ENCODE measurements around the gene GTSE1. TPM values are rescaled to one million over a fixed set of nuclear protein-coding genes. Genes with fewer than 3 reads are reported as not detected.

GTSE1 gene
- total RNA-seq, 4 donors from 2014 or later, result 1.00 to 3.0 (median 1.2) TPM; not detected in 1

- in situ Hi-C loops (cut with MboI; ENCODE audit: low pct_ligation_motif_present in 1 of 4, low pct_unique_long_range_greater_than_20kb in 1 of 4, low sequenced_read_pairs in 3 of 4), result loop anchor here in 3 of 4 donors (10.0 to 25.0 kb wide), 3 partner anchors 191 to 311 kb away; no protein-coding TSS in a partner anchor
- DNase-seq, result no peak
- Histone ChIP-seq H3K27ac (no peak overlapping the region), H3K4me3 (no peak overlapping the region), H3K36me3 (no peaks in the 10 kb centered on the region), H3K4me1 (no peaks in the 10 kb centered on the region), H3K27me3 (no peaks in the 10 kb centered on the region), H3K9me3 (no peaks in the 10 kb centered on the region)
- 90% methylated on average over 12 of the region's 12 CpGs; no CpG with 5 or more reads in 1 of the 2 donors for WGBS, 2 donors (ENCODE audit: low coverage in 1 of 2)
- intact Hi-C loops (cut with DNase I; ENCODE audit: low total_unique reads), result loop anchor here (5.0 to 10.0 kb wide), 2 partner anchors 194 to 321 kb away; no protein-coding TSS in a partner anchor
- TF ChIP-seq POLR2AphosphoS5 (IDR thresholded peaks at IDR 0.05) (no peak), EP300 (IDR thresholded peaks at IDR 0.05; ENCODE audit: low read depth) (no peak), POLR2A (IDR thresholded peaks at IDR 0.05) (no peak), CTCF (IDR thresholded peaks at IDR 0.05) (no peak)
These were observed 19.3 kb downstream of the GTSE1 start for GRCh38 chr22:46315976-46316375.

- no peaks in the 10 kb centered on the region for H3K27me3 ChIP-seq
- H3K36me3 ChIP-seq, result no peaks in the 10 kb centered on the region
- no peaks in the 10 kb centered on the region for H3K4me1 ChIP-seq
- H3K27ac ChIP-seq, result no peak overlapping the region
- no peak for DNase-seq
- TF ChIP-seq POLR2AphosphoS5 (IDR thresholded peaks at IDR 0.05) (no peak), CTCF (IDR thresholded peaks at IDR 0.05) (no peak), EP300 (IDR thresholded peaks at IDR 0.05; ENCODE audit: low read depth) (no peak), POLR2A (IDR thresholded peaks at IDR 0.05) (no peak)
- no peak overlapping the region for H3K4me3 ChIP-seq
- no peaks in the 10 kb centered on the region for H3K9me3 ChIP-seq
- intact Hi-C loops (cut with DNase I; ENCODE audit: low total_unique reads) (loop anchor here (5.0 to 10.0 kb wide), 2 partner anchors 195 to 323 kb away; no protein-coding TSS in a partner anchor), in situ Hi-C loops (cut with MboI; ENCODE audit: low pct_ligation_motif_present in 1 of 4, low pct_unique_long_range_greater_than_20kb in 1 of 4, low sequenced_read_pairs in 3 of 4) (loop anchor here in 3 of 4 donors (10.0 to 25.0 kb wide), 3 partner anchors 193 to 313 kb away; no protein-coding TSS in a partner anchor)
- WGBS, 2 donors (ENCODE audit: low coverage in 1 of 2), result 88 to 94% methylated on average over 17 to 20 of the region's 20 CpGs
These were observed 21.0 kb downstream of the GTSE1 start for GRCh38 chr22:46317646-46318045.

GRCh38 chr22:46318576-46318975 lies 21.9 kb downstream of the GTSE1 start:
- intact Hi-C loops (cut with DNase I; ENCODE audit: low total_unique reads) (loop anchor here (5.0 to 10.0 kb wide), 2 partner anchors 196 to 324 kb away; no protein-coding TSS in a partner anchor), in situ Hi-C loops (cut with MboI; ENCODE audit: low pct_ligation_motif_present in 1 of 4, low pct_unique_long_range_greater_than_20kb in 1 of 4, low sequenced_read_pairs in 3 of 4) (loop anchor here in 3 of 4 donors (10.0 to 25.0 kb wide), 3 partner anchors 194 to 314 kb away; no protein-coding TSS in a partner anchor)
- no peak for DNase-seq
- H3K36me3 ChIP-seq, result no peaks in the 10 kb centered on the region
- no peak overlapping the region for H3K27ac ChIP-seq
- 93% methylated on average over 15 of the region's 15 CpGs; no CpG with 5 or more reads in 1 of the 2 donors for WGBS, 2 donors (ENCODE audit: low coverage in 1 of 2)
- H3K4me3 ChIP-seq, result no peak overlapping the region
- H3K27me3 ChIP-seq, result no peaks in the 10 kb centered on the region
- H3K4me1 ChIP-seq, result no peaks in the 10 kb centered on the region
- TF ChIP-seq CTCF (IDR thresholded peaks at IDR 0.05) (no peak), POLR2A (IDR thresholded peaks at IDR 0.05) (no peak), EP300 (IDR thresholded peaks at IDR 0.05; ENCODE audit: low read depth) (no peak), POLR2AphosphoS5 (IDR thresholded peaks at IDR 0.05) (no peak)
- H3K9me3 ChIP-seq, result no peaks in the 10 kb centered on the region

- Histone ChIP-seq H3K9me3 (no peaks in the 10 kb centered on the region), H3K27ac (no peak overlapping the region), H3K27me3 (no peaks in the 10 kb centered on the region), H3K4me1 (no peaks in the 10 kb centered on the region), H3K36me3 (no peaks in the 10 kb centered on the region), H3K4me3 (no peak overlapping the region)
- intact Hi-C loops (cut with DNase I; ENCODE audit: low total_unique reads) (loop anchor here (5.0 to 10.0 kb wide), 2 partner anchors 197 to 325 kb away; no protein-coding TSS in a partner anchor), in situ Hi-C loops (cut with MboI; ENCODE audit: low pct_ligation_motif_present in 1 of 4, low pct_unique_long_range_greater_than_20kb in 1 of 4, low sequenced_read_pairs in 3 of 4) (loop anchor here in 3 of 4 donors (10.0 to 25.0 kb wide), 3 partner anchors 195 to 315 kb away; no protein-coding TSS in a partner anchor)
- DNase-seq, result no peak
- no peak for TF ChIP-seq EP300 (IDR thresholded peaks at IDR 0.05; ENCODE audit: low read depth)
- no peak for TF ChIP-seq POLR2A (IDR thresholded peaks at IDR 0.05)
- no peak for TF ChIP-seq POLR2AphosphoS5 (IDR thresholded peaks at IDR 0.05)
- no peak for TF ChIP-seq CTCF (IDR thresholded peaks at IDR 0.05)
- 94 to 98% methylated on average over 2 to 10 of the region's 10 CpGs for WGBS, 2 donors (ENCODE audit: low coverage in 1 of 2)
These were observed 22.6 kb downstream of the GTSE1 start for GRCh38 chr22:46319319-46319718.
